Stimulated activated CD8-positive, alpha-beta memory T cell treated with anti-CD3 and anti-CD28 coated beads, Interleukin-2, amount 100 ng/mL, for 48 hours (primary cell): ENCODE data around the gene SLC36A1.

Source experiments
- DNase-seq, 2 donors: peaks; one replicate each; pipeline ENCODE4 v3.0.0-alpha.2; 2020; ENCODE audit warnings: low read depth in 2 of 2

SLC36A1 gene

GRCh38 chr5:151534350-151534749 lies 86.9 kb downstream of the SLC36A1 start:
- no peak for DNase-seq

GRCh38 chr5:151537044-151537443 lies 89.6 kb downstream of the SLC36A1 start:
- no peak for DNase-seq

- no peak for DNase-seq
These were observed 94.2 kb downstream of the SLC36A1 start for GRCh38 chr5:151541571-151541970.
